ENCODE data around the gene GYS2.

DNA sequence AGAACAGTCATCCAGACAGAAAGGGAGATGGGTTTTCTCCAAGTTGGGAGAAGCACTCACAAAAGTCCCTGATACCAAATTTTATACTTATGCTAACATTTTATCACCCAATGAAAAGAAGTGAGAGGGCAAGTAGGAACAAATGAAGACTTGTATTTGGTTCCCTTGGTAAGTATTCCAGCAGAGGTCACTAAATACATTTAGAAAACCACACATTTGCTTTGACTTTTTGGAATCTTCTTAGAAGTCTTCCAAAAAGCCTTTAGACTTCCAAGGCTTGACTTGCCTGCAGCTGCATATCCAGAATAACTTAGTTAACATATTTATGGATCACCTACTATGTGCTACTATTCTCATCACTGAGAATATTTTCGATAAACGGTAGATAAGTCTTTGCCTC lies 3.1 kb upstream of the GYS2 start:
- TF ChIP-seq, protein P1, sequence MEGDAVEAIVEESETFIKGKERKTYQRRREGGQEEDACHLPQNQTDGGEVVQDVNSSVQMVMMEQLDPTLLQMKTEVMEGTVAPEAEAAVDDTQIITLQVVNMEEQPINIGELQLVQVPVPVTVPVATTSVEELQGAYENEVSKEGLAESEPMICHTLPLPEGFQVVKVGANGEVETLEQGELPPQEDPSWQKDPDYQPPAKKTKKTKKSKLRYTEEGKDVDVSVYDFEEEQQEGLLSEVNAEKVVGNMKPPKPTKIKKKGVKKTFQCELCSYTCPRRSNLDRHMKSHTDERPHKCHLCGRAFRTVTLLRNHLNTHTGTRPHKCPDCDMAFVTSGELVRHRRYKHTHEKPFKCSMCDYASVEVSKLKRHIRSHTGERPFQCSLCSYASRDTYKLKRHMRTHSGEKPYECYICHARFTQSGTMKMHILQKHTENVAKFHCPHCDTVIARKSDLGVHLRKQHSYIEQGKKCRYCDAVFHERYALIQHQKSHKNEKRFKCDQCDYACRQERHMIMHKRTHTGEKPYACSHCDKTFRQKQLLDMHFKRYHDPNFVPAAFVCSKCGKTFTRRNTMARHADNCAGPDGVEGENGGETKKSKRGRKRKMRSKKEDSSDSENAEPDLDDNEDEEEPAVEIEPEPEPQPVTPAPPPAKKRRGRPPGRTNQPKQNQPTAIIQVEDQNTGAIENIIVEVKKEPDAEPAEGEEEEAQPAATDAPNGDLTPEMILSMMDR (IDR thresholded peaks at IDR 0.05) = peak; percentile 21 to 65 (median 55)
- TF ChIP-seq POLR2A (IDR thresholded peaks at IDR 0.05) = no peak
